Measurements from ENCODE around the gene IL3RA. TPM values are rescaled to one million over a fixed set of nuclear protein-coding genes. Genes with fewer than 3 reads are reported as not detected.
"Not testable (repeated sequence)": the region's sequence is repeated elsewhere in the genome, so short reads cannot be mapped to it uniquely, and the experiment has no call there.

Gene IL3RA
- total RNA-seq, 1 experiment from 2014 or later = 0.49 TPM

- TF ChIP-seq, protein P1, sequence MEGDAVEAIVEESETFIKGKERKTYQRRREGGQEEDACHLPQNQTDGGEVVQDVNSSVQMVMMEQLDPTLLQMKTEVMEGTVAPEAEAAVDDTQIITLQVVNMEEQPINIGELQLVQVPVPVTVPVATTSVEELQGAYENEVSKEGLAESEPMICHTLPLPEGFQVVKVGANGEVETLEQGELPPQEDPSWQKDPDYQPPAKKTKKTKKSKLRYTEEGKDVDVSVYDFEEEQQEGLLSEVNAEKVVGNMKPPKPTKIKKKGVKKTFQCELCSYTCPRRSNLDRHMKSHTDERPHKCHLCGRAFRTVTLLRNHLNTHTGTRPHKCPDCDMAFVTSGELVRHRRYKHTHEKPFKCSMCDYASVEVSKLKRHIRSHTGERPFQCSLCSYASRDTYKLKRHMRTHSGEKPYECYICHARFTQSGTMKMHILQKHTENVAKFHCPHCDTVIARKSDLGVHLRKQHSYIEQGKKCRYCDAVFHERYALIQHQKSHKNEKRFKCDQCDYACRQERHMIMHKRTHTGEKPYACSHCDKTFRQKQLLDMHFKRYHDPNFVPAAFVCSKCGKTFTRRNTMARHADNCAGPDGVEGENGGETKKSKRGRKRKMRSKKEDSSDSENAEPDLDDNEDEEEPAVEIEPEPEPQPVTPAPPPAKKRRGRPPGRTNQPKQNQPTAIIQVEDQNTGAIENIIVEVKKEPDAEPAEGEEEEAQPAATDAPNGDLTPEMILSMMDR (conservative IDR thresholded peaks at IDR 0.05; ENCODE audit: low read depth, low read length) = no peak
- TF ChIP-seq EZH2 (IDR thresholded peaks at IDR 0.05; ENCODE audit: borderline replicate concordance, low read depth, low read length, poor library complexity, severe bottlenecking) = no peak
- DNase-seq (ENCODE audit: low spot score) = no peak
- Histone ChIP-seq H3K27ac (ENCODE audit: low read depth, low read length, poor library complexity, severe bottlenecking) (no peak overlapping the region), H3K27me3 (replicated peaks; ENCODE audit: insufficient read depth, low read depth, low read length, poor library complexity) (no peaks in the 10 kb centered on the region), H3K4me1 (ENCODE audit: insufficient read depth, low read length, poor library complexity, severe bottlenecking) (no peaks in the 10 kb centered on the region), H3K4me3 (ENCODE audit: low read depth, low read length, poor library complexity, severe bottlenecking) (no peak overlapping the region), H3K36me3 (ENCODE audit: insufficient read depth, low read length, poor library complexity, severe bottlenecking) (no peaks in the 10 kb centered on the region), H3K9me3 (ENCODE audit: low read depth, low read length, poor library complexity, severe bottlenecking) (no peaks in the 10 kb centered on the region)
- POLR2A ChIA-PET (ENCODE audit: low non-redundant PET) = no interaction called here
- intact Hi-C loops (cut with micrococcal nuclease; ENCODE audit: unreplicated experiment) = no loop called here
- BruUV-seq (replicated peaks) = no TSS peak
- CTCF ChIA-PET = no interaction called here
These were observed 6.0 kb upstream of the IL3RA start for GRCh38 chrX:1330605-1331004.

GRCh38 chrX:1332433-1332832 is 4.2 kb upstream of the IL3RA start:
- H3K27ac ChIP-seq (ENCODE audit: low read depth, low read length, poor library complexity, severe bottlenecking); H3K9me3 ChIP-seq (ENCODE audit: low read depth, low read length, poor library complexity, severe bottlenecking); H3K4me1 ChIP-seq (ENCODE audit: insufficient read depth, low read length, poor library complexity, severe bottlenecking); H3K27me3 ChIP-seq (replicated peaks; ENCODE audit: insufficient read depth, low read depth, low read length, poor library complexity); H3K4me3 ChIP-seq (ENCODE audit: low read depth, low read length, poor library complexity, severe bottlenecking); CTCF ChIA-PET; H3K36me3 ChIP-seq (ENCODE audit: insufficient read depth, low read length, poor library complexity, severe bottlenecking); POLR2A ChIA-PET (ENCODE audit: low non-redundant PET); intact Hi-C loops (cut with micrococcal nuclease; ENCODE audit: unreplicated experiment); DNase-seq (ENCODE audit: low spot score); BruUV-seq (replicated peaks): not testable (repeated sequence)

- H3K27me3 ChIP-seq (replicated peaks; ENCODE audit: insufficient read depth, low read depth, low read length, poor library complexity) = no peaks in the 10 kb centered on the region
- TF ChIP-seq EZH2 (IDR thresholded peaks at IDR 0.05; ENCODE audit: borderline replicate concordance, low read depth, low read length, poor library complexity, severe bottlenecking) = no peak
- TF ChIP-seq, protein P1 (conservative IDR thresholded peaks at IDR 0.05; ENCODE audit: low read depth, low read length) = no peak
- H3K4me3 ChIP-seq (ENCODE audit: low read depth, low read length, poor library complexity, severe bottlenecking) = no peak overlapping the region
- H3K36me3 ChIP-seq (ENCODE audit: insufficient read depth, low read length, poor library complexity, severe bottlenecking) = no peaks in the 10 kb centered on the region
- ChIA-PET POLR2A (ENCODE audit: low non-redundant PET) (no interaction called here), CTCF (no interaction called here)
- no peak for DNase-seq (ENCODE audit: low spot score)
- no peaks in the 10 kb centered on the region for H3K4me1 ChIP-seq (ENCODE audit: insufficient read depth, low read length, poor library complexity, severe bottlenecking)
- no peak overlapping the region for H3K27ac ChIP-seq (ENCODE audit: low read depth, low read length, poor library complexity, severe bottlenecking)
- H3K9me3 ChIP-seq (ENCODE audit: low read depth, low read length, poor library complexity, severe bottlenecking) = peaks cover 5% of the 10 kb centered on the region
- no TSS peak for BruUV-seq (replicated peaks)
- intact Hi-C loops (cut with micrococcal nuclease; ENCODE audit: unreplicated experiment) = no loop called here
These were observed 1.7 kb upstream of the IL3RA start for GRCh38 chrX:1334854-1335253.

DNA sequence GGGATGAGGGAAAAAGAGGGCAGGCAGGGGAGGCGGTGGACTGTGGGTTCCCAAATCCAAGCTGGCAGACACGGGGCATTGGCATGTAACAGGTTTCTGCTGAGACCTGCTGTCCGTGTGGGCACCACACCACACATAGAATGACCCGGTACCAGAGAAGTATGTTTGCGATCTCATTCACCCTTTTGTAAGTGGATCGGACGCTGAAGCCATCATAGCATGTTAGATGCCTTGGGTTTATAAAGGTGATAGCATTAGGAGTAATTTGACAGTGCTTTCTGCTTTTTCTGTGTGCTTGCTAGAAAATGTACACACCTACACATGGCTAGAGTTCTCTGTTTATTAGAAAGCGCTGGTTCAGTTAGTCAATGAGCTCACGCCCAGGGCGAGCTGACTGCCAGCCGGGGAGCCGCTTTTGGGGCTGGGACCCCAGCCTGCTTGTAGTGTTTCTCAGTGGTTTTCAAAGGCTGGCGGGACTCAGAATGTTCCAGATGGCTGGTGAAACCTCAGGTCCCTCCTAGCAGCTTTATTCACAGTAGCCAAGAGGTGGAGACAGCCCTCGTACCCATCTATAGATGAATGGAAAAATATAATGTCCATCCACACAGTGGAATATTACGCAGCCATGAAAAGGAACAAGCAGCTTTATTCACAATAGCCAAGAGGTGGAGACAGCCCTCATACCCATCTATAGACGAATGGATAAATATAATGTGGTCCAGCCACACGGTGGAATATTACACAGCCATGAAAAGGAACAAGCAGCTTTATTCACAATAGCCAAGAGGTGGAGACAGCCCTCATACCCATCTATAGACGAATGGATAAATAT is 579 bp downstream of the IL3RA start:
- H3K36me3 ChIP-seq (ENCODE audit: insufficient read depth, low read length, poor library complexity, severe bottlenecking) = no peaks in the 10 kb centered on the region
- no peaks in the 10 kb centered on the region for H3K4me1 ChIP-seq (ENCODE audit: insufficient read depth, low read length, poor library complexity, severe bottlenecking)
- DNase-seq (ENCODE audit: low spot score) = no peak
- H3K9me3 ChIP-seq (ENCODE audit: low read depth, low read length, poor library complexity, severe bottlenecking) = peaks cover 5% of the 10 kb centered on the region
- peak overlapping the region; percentile 35 for H3K4me3 ChIP-seq (ENCODE audit: low read depth, low read length, poor library complexity, severe bottlenecking)
- H3K27ac ChIP-seq (ENCODE audit: low read depth, low read length, poor library complexity, severe bottlenecking) = no peak overlapping the region
- intact Hi-C loops (cut with micrococcal nuclease; ENCODE audit: unreplicated experiment) = no loop called here
- TF ChIP-seq, protein P1 (conservative IDR thresholded peaks at IDR 0.05; ENCODE audit: low read depth, low read length) = no peak
- no peak for TF ChIP-seq EZH2 (IDR thresholded peaks at IDR 0.05; ENCODE audit: borderline replicate concordance, low read depth, low read length, poor library complexity, severe bottlenecking)
- CTCF ChIA-PET = no interaction called here
- POLR2A ChIA-PET (ENCODE audit: low non-redundant PET) = no interaction called here
- no TSS peak for BruUV-seq (replicated peaks)
- no peaks in the 10 kb centered on the region for H3K27me3 ChIP-seq (replicated peaks; ENCODE audit: insufficient read depth, low read depth, low read length, poor library complexity)

Measured in A673 (cell line).